Inferior parietal cortex (tissue), 1 donor: ENCODE measurements around the gene SLC22A16.
"Not testable (repeated sequence)": the region's sequence is repeated elsewhere in the genome, so short reads cannot be mapped to it uniquely, and the experiment has no call there.

Source experiments
- DNase-seq: peaks from one replicate; pipeline ENCODE4 v3.0.0-alpha.2; 2016; ENCODE audit errors: extremely low spot score

Gene SLC22A16, protein sequence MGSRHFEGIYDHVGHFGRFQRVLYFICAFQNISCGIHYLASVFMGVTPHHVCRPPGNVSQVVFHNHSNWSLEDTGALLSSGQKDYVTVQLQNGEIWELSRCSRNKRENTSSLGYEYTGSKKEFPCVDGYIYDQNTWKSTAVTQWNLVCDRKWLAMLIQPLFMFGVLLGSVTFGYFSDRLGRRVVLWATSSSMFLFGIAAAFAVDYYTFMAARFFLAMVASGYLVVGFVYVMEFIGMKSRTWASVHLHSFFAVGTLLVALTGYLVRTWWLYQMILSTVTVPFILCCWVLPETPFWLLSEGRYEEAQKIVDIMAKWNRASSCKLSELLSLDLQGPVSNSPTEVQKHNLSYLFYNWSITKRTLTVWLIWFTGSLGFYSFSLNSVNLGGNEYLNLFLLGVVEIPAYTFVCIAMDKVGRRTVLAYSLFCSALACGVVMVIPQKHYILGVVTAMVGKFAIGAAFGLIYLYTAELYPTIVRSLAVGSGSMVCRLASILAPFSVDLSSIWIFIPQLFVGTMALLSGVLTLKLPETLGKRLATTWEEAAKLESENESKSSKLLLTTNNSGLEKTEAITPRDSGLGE

DNA sequence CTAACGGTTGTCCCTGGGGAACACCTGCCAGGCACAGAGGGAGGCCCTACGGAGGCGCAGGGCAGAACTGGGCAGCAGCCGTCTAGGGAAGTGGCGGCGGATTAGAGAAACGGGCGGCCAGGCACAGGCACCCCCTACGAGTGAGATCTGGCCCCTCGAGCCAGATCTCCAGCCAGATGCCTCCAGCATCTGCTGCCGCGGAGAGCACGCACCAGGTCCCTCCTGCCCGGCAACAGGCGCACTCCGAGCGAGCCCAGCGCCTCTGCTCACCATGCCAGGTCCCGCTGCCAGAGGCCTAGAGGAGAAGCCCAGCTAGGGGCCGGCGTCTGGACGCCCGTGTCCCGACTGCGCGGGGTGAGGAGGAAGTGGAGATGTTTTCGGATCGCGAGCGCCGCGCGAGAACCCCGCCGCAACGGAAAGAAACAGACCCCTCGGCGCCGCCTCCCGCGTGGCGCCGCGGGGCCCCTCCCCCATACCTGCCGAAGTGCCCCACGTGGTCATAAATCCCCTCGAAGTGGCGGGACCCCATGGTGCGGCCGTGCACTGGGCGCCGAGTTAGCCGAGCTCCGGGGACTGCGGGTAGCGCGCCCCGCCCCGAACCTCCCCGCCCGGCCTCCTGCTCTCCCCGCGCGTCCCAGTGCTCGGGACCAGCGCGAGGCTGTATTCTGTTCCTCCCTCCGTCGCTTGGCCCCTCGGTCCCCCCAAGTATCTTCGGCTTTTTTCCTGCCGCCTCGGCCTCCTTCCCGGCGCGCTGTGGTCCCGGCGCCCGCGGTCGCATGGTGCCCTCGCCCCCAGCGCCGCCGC lies at the start of gene SLC22A16:
SLC22A16 (minus strand) TSS at position 568 of the 804 bp plus-strand sequence; CDS start at position 529, 39 bp downstream.
- DNase-seq: no peak

DNA sequence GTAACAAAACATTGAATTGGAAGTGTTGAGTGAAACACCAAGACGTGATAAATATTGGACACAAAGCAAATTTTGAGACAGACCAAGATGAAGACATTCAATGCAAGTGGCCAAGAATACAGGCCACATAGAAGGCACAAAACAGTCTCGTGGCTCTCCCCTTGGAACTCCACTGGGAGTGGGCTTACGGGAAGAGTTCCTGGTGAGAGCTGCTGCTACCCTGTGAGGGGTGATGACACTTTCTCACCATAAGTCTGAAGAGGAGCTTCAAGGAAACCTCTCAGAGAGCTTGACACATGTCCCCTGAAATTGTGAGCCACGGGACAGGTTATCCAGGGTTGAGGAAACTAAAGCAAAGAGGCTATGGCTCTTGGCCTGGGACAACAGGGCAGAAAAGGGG lies 48.6 kb upstream of the SLC22A16 start:
- DNase-seq: no peak

DNA sequence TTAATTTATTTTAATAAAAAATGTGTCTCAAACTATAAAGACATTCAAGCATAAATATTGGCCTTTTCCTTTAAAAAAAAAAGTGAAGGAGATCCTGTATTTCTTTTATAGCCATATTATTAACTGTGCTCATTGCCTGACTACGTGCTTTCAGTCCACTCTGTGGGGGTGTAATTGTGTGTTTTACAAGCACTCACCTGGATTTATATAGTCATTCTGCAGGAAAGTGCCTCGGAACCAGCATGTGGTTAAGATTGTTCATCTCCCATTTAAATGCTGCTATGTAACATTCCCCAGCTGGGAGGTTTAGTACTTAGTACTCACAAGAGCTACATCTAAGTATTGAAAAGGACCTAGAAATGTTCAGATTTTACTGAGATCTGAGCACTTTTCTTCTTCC lies 47.9 kb upstream of the SLC22A16 start:
- DNase-seq: no peak

DNA sequence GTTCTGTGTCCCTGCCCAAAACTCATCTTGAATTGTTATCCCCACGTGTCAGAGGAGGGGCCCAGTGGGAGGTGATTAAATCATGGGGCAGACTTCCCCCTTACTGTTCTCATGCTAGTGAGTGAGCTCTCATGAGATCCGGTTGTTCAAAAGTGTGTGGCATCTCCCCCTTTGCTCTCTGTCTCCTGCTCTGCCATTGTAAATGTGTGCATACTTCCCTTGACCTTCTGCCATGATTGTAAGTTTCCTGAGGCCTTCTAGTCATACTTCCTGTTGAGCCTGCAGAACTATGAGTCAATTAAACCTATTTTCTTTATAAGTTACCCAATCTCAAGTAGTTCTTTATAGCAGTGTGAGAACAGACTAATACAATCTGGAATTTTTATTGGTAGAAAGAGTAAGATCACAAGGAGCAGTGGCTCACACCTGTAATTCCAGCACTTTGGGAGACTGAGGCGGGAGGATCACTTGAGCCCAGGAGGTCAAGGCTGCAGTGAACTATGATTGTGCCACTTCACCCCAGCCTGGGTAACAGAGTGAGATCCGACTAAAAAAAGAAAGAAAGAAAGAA lies 47.1 kb upstream of the SLC22A16 start:
- DNase-seq: no peak

DNA sequence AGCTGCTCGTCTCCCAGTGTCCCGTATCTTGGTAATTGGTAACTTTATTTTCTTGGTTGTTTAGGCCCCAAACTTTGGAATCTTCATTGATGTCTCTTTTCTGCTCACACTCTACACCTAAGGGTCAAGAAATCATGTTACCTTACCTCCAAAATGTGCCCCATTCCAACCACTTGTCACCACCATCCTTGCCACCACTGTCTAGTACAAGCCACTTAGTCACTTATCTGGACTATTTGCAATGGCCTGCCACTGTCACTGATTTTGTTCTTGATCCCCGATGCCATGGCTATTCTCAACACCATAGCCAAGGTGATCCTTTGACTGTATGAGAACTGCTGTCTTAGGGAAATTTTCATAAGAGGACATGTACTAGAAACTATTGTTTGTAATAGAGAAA lies 46.0 kb upstream of the SLC22A16 start:
- no peak for DNase-seq

DNA sequence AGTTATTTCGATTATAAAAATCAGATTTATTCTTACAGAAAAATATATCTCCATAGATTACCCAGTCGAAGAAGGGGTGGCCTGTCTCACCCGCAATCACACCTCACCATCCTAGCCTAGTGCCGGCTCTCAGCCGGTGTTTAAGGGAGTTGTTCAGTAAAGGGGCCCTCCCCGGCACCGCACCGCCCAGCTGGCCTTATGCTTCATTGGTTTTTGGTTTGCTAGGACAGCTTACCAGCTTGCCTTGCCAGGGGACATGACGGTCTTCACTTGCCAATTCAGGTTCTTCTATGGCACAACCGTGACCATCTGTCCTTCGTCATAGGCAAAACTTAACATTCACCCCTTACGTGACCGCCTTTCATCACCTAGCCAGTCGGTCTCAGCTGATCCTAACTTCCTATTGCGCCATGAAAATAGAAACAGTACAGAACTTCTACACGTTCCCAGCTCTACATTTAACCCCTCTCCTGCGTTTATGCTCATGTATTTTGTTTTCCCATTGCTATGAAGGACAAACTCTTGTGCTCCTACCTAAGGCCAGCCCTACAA lies 44.7 kb upstream of the SLC22A16 start:
- DNase-seq: no peak

DNA sequence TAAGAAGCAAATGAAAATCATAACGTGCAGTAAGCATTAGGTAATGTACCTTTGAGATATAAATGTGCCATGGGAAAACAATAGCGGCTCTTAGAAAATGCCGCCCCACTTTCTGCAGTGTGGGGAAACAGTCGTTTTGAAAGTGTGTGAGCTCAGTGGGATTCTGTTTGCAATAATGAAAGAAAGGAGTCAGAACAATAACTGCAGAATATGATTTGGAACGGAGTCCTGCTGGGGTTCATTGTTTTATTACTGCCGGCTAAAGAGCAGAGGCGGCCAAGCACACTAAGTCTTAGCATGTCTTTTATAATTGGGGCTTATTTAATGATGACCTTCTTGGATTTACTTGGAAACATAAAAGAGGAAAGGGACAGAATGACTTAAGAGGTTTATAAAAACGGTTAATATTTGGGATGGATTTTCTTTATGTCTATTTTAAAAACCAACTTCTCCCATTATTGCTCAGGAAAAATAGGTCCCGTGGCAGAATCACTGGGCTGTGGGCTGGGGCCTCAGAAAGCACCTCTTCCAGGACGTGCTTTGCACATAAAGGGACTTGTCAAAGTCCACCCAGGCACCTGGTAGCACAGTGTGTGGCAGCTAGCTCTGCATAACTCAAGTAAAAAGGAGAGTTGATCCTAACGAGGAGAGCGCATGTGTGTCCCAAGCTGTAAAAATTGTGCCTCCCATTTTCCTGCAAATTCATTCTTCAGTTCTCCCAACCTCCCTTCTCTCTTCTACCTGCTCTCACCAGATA lies 44.0 kb upstream of the SLC22A16 start:
- no peak for DNase-seq

DNA sequence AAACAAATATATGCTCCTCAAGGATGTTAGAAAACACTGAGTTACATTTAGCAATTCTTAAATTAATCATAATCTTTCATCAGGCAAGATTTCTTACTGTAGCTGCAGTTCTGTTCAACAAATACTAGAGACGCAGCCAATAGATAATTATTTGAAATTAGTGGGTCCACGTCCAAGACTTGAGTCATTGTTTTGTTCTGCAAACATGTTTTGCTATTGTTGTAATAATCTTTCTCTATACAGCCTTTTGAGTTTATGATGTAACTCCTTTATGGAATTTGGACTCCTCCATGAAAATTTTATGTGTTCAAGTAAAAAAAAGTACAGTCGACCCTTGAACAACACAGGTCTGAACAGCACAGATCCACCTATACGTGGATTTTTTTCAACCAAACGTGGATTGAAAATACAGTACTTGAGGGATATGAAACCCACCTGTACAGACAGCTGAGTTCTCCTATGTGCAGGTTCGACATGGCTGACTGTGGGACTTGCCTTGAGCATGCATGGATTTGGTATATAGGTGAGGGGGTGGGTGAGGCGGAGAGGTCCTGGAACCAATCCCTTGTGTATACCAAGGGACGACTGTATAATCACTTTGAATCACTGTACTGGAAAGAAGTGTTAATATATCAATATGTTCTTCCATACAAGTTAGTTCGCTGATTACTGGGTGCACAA lies 41.3 kb upstream of the SLC22A16 start:
- DNase-seq: no peak

DNA sequence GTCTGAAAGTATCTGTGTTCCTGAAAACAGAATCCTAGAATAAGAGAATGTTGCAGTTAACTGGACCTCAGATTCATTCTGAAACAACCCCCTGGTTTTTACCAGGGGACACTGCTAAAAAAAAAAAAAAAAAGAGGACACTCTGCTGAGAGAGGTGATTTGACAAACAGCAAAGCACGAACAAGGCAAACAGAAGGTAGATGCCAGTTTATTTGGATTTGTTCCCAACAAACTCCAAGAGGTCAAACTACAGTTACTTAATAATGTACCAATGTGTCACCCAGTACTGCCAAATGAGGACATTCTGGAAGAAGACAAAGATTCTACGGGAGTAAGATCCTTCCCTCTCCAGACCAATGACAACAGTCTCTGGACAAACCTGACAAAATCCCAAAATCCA lies 40.6 kb upstream of the SLC22A16 start:
- no peak for DNase-seq

DNA sequence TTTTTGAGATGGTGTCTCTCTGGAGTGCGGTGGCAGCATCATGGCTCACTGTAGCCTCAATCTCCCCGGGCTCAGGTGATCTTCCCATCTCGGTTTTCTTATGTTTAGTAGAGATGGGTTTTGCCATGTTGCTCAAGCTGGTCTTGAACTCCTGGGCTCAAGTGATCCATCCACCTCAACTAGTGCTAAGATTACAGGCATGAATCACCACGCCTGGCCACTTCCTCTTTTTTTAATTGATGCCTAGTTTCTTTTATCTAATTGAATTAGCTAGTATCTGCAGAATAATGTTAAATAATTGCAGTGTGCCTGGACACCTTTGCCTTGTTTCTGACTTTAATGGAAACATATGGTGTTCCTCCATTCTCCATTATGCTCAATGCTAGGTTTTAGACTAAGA lies 38.4 kb upstream of the SLC22A16 start:
- no peak for DNase-seq

DNA sequence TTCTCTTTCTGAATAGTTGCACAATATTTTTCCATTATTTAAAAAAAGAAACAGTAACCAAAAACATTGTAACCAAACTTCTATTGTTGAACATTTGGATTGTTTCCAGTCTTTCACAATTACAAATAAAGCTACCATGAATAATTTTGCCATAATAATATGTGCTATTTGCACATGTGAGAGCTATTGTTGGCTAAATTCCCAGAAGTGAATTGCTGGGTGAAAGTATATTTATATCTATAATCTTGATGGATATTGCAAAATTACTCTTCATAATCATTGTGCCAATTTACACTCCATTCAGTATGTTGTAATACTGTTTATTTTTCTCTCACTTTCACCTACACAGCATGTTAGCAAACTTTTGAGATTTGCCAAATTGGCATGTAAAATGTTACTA lies 36.6 kb upstream of the SLC22A16 start:
- DNase-seq: no peak

DNA sequence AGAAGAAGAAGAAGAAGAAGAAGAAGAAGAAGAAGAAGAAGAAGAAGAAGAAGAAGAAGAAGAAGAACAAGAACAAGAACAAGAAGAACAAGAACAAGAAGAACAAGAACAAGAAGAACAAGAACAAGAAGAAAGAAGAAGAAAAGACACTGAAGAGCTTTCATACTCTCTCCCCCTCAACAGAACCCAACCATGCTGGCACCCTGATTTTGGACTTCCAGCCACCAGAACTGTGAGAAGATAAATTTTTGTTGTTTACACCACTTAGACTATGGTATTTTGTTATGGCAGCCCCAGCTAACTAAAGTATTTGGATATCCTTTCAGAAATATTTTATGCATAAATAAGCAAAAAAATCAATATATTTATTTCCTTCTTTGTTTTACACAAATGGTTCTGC lies 36.1 kb upstream of the SLC22A16 start:
- not testable (repeated sequence) for DNase-seq

DNA sequence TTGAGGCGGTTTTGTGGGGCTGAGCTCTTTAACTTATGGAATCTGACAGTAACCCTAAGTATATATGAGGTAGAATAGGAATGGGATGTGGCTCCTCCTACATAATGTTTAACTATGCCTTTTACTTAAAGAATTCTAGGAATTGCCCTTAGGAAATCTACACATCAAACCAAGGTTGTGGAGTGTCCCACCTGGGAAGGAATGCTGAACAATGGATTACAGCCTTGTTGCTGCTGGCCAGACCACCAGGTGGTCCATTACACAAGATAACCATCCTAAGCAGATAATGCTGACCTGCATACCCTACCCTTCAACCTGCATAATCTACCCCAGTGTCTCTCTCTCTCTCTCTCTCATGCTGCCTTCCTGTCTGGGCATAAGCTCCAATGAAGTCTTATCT lies 35.0 kb upstream of the SLC22A16 start:
- DNase-seq: no peak

DNA sequence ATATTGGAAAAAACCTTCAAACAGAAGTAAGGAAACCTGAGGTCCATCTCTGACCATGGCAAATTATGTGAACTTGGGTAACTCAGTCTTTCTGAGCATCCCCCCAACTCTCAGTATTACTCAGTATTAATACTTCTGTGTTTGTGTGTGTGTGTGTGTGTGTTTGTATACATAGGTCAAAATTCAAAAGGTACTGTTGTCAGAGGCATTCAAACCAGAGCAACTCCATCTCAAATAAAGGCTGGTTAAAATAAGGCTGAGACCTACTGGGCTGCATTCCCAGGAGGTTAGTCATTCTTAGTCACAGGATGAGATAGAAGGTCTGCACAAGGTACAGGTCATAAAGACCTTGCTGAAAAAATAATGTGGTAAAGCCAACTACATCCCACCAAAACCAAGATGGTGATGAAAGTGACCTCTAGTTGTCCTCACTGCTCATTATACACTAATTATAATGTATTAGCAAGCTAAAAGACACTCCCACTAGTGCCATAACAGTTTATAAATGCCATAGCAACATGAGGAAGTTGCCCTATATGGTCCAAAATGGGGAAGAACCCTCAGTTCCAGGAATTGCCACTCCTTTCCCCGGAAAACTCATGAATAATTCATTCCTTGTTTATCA lies 33.3 kb upstream of the SLC22A16 start:
- no peak for DNase-seq

DNA sequence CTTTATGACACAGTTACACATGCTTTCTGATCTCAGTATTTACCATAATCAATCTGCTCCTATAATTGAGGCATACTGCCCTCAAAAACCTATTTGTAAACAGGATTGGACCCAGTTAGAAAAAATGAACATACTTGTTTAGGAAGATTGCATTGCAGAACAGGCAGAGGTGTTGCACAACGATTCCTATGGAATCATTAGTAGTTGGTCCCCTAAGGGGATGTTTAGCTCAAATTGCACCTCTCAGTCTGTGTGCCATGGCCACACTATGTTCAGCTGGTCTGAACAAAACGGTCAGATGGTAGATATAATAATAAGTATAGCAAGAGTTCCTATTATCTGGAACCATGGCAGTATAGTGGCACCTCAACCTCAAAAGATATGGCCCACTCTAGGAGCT lies 28.5 kb upstream of the SLC22A16 start:
- not testable (repeated sequence) for DNase-seq

DNA sequence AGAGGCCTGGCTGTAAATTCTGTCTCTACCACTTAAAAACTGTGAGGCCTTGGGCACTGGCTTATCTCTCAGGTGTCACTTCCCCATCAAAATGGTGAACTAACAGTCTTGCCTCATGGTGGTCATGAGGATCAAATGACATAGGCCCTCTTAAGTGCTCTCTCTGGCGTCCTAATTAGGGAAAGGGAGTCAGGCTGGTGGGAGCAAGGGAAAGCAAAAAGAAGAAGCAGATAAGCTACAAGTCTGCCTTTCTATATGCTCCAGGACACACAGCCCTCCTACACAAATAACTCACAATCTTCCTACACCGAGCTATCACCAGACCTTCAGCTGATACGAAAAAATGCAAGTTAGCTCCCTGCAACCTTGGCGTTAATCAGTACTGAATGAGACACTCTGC lies 19.5 kb upstream of the SLC22A16 start:
- no peak for DNase-seq

DNA sequence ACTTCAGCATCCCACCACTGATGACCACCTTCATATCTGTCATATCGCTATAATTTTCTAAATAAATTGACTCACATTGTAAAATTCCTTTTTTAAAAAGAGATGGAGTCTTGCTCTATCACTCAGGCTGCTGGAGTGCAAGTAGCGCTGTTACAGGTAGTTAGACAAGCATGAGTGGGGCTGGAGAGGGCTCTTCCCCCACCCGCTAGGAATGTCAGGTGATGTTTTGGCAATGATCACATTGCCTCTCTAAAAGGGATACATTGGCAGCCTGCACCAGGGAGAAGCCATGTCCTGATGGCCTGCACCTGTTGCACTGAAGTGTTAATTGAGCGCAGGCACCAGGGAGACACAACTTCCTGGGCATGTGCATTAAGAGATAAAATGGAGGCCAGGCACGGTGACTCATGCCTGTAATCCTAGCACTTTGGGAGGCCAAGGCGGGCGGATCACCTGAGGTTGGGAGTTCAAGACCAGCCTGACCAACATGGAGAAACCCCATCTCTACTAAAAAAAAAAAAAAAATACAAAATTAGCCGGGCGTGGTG lies 16.9 kb upstream of the SLC22A16 start:
- DNase-seq: no peak

DNA sequence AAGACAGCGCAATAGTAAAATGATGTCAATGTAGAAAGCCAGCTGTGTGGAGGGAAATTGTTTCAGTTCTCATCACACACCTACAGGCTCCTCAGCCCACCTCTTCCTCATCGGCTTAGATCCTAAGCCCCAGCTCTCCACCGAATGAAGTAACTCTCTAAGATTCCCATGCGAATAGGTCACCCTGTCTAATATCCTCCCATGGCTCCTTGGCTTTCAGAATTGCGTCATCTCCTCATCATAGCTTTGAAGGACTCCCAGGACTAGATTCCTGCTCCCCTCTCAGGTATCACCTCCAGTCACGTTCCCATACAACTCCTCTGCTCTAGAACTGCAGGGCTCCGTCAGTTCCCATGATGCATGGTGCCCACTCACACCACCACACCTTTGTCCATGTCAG lies 16.2 kb upstream of the SLC22A16 start:
- no peak for DNase-seq

DNA sequence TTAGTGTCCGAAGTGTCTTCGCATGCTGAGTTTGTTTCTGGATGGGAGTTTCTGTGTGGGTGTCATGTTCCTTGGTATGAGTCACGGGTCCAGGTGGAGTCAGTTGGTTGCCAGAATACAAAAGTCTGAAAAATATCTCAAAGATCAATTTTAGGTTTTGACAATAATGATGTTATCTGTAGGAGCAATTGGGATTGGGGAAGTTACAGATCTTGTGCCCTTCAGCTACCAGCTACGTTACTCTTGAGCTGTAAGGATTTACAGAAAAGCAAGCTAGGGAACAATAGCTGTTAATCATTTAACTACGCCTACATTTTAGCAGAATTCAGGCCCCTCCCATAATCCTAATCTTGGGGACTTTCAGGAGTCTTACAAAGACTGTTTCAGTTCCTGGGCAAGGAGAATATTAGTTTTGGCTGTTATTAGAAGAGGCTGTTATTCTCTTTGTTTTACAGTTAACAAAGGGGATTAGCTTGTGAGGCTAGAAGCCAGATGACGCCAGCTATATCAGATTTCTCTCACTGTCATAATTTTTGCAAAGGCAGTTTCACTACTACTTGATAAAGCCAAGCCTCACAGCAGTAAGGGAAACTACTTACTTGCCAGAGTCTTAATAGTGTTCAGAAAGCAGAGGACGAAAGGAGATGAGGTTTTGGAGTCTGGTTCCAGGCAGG lies 15.4 kb upstream of the SLC22A16 start:
- DNase-seq: no peak

DNA sequence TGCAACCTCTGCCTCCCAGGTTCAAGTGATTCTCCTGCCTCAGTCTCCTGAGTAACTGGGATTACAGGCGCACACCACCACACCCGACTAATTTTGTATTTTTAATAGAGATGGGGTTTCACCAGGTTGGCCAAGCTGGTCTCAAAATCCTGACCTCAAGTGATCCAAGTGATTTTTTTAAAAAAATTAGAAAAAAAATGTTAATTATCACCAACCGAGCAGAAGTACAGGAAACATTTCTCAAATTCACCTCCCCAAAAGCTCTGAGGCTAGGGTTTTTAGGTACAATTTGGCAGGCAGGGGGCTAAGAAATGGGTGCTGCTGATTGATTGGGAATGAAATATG lies 14.9 kb upstream of the SLC22A16 start:
- no peak for DNase-seq
